NCI-H2029 (cell line): ENCODE results near the gene OLA1.

Source experiments
- DNase-seq: peaks from one replicate; lab custom pipeline; 2025; lab: John Stamatoyannopoulos, UW

The OLA1 gene

DNA sequence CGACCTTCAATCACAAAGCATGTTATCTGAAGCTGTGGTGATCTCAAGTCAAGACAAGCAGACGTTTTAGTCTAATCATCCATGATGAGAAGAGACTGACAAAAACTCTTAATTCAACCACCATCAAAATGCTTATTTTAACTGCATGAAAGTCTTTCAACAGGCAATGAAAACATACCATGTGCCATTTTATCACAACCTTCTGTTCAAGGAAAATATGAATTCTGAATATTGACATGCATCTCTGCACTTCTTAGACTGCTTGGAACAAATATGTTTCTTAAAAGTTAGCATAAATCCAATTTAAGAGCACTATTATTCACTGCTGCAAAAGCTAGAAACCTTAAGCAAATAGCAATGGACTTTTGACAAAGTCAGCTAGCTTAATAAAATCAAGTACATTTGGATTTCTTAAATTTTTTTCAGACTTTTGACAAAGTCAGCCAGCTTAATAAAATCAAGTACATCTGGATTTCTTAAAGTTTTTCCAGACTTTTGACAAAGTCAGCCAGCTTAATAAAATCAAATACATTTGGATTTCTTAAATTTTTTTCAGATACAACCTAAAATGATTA is 70.9 kb downstream of the OLA1 start:
- DNase-seq: no peak

DNA sequence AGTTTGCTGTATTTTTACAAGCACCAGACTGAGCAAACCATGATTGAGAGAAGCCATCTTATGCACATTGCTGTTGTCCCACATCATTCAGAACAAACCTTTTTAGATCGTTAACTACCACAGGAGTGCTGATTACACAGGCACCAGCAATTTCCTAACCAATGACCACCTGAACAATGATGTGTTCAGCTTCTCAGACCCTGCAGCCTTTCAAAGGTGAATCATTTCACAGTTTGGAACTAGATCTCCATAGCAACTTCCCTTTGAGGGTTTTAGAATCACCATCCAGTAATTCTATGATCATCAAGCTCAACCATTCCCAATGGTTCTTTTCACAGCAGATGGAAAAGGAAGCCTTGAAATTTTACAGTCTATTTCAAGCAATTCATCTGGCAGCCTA is 71.4 kb downstream of the OLA1 start:
- DNase-seq: peak; percentile 13

DNA sequence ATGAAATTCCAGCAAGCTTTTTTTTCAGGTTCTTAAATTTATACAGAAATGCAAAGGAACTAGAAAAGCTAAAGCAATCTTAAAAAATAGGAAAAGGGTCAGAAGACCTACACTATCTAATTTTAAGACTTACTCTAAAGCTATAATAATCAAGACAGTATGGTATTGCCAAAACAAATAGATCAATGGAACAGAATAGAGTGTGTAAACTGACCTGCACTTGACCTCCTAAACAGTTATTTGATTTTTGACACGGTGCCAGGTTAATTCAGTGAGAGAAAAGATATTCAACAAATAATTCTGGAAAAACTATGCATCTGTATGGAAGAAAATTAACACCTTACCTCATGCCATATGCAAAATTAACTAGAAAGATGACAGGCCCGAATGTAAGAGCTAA is 73.6 kb downstream of the OLA1 start:
- DNase-seq: peak; percentile 9

DNA sequence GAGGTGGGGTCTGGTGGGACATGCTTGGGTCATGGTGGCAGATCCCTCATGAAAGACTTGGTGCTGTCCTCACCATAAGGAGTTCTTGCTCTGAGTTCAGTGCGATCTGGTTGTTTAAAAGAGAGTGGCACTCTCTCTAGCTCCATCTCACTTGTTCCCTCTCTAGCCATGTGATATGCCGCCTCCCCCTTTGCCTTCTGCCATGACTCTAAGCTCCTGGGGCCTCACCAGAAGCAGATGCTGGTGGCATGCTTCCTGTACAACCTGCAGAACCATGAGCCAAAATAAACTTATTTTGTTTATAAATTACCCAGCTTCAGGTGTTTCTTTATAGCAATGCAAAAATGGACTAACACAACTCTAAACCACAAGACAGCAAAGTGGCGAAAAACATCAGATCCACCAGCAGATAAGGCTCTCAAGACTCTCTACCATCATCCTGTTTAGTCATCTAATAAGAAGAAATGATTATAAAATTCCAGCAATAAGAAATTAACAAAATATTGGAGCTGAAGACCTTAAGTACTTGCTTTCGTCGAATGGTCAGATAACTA is 75.5 kb downstream of the OLA1 start:
- no peak for DNase-seq

DNA sequence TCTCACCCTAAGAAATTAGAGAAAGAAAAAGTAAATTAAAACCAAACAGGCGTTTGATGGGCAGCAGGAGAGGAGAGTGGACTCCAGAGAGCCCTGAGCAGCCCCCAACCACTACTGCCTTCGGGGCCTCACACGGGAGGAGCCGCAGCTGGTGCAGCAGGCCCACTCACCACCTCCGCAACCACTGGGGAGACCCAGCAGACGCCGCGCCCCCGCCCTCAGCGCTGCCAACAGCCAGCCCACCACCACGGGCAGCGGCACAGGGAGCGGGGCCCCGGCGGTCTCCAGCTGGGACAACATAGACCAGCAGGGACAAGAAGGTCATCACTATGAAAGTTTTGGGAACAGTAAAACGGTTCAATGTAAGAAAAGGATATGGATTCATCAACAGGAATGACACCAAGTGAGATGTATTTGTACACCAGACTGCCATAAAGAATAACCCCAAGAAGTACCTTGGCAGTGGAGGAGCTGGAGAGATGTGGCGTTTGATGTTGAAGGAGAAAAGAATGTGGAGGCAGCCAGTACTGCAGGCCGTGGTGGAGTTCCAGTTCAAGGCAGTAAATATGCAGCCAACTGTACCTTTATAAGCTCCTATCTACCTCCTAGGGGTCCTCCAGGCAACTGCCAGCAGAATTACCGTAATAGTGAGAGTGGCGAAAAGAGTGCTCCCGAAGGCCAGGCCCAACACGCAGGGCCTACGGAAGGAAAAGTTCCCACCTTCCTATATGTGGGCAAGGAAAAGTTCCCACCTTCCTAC is 76.5 kb downstream of the OLA1 start:
- DNase-seq: no peak

DNA sequence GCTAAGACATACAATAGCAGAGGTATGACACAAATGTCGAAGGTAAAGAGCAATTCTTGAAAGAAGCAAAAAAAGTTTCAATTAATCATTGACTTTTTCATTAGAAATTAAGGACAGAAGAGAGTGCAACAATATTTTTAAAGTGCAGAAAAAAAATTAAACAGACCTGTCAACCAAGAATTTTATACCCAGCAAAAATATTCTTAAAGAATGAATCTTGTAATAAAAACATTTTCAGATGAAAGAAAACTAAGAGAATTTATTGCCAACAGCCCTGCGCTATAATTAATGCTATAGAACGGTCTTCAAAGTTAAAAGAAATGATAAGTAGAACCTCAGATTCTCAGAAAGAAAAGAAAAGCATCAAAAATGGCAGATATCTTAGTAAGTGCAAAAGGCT is 79.0 kb downstream of the OLA1 start:
- no peak for DNase-seq

DNA sequence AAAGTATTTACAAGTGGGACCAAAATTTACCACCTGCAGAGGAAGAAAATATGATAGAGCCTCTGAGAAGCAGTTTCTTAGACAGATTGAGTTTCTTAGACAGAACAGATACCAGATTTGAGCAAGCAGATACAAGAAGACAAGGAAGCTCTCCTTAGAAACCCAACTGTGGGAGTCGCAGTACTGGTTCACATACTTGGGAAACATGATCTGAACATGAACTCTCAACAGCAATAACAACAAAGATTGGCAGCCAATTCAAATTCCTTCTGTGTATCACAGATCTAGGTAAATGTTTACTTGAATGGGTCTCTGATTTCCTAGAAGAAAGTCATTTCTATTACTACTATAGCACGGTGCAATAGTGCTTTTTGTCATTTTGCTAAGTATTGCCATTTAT is 82.1 kb downstream of the OLA1 start:
- DNase-seq: no peak

DNA sequence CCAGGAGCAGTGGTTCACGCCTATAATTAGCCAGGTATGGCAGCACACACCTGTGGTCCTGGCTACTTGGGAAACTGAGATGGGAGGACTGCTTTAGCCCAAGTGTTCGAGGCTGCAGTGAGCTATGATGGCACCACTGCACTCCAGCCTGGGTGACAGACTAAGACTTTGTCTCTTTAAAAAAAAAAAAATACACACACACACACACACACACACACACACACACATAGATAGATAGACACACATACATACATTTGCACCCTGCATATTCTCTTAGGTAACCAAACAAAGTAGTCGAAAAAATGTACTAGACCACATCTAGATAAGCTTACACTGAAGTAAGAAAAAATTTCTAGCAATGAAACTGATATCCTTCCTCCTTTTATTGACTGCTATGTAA is 86.8 kb downstream of the OLA1 start:
- DNase-seq: no peak

DNA sequence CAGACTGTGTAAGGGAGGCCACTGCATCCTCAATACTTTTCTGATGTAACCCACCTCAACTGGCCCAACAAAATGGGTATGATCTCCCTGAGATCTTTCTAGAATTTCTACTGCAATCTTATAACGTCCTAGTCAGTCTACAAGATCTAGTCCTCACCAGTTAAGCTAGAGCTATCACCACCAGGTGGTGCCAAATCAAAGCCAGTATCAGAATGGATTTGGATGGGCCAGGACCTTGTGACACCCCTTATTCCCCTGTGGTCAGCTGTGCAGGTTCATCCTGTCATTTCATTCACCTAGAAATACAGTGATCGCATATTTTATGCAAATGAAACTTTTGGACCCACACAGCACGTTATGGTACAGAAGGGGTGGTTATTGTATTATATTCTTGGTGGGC is 90.3 kb downstream of the OLA1 start:
- DNase-seq: peak; percentile 8

DNA sequence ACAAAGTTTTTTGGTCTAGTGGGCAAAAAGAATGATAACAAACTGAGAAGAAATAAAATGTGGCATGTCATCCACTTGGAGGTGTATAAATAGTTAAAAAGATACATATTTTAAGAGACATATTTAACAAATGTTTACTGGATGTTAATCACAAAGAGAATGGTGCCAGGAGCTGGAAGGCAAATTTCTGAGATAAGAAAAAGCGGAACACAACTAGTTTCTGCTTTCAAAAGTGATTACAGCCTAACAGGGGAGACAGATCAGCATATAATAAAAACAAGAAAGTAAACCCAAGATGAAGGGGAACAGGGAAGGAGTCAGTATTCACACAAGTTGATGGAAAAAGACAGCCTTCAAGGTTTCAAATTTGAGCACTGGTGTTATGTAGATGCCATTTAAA is 91.3 kb downstream of the OLA1 start:
- no peak for DNase-seq

DNA sequence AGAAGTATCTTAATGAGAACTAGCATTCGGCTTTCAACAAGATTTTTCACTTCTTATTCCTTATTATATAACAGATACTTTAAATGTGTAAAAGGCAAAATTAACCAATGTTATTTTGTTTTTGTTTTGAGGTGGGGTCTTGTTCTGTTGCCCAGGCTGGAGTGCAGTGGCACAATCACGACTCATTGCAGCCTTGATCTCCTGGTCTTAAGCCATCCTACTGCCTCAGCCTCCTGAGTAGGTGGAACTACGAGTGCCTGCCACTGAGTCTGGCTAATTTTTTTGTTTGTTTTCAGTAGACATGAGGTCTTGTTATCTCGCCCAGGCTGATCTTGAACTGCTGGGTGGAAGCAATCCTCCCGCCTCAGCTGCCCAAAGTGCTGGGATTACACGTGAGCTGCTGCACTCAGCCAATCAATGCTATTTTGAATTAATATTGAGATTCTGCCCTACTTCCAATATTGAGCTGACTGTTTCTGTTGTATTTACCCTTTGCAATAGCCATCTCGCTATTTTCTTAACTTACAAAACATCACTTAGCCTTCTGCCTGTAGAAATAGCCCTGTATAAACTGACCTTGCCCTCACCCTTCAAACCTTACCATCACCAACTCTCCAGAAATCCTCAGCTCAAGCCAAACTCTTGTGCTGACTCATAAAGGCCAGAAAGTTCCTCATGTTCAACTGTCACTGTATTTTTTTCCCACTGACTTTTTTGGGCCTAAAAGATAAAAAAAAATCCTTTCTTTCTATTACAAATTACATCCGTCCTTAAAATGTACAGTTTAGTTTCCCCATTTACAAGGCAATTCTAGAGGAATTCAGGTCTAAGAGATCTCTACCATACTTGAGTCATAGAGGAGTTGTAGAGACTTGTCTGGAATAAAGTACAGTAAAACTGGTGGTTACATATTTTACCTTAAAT is 94.3 kb downstream of the OLA1 start:
- no peak for DNase-seq

DNA sequence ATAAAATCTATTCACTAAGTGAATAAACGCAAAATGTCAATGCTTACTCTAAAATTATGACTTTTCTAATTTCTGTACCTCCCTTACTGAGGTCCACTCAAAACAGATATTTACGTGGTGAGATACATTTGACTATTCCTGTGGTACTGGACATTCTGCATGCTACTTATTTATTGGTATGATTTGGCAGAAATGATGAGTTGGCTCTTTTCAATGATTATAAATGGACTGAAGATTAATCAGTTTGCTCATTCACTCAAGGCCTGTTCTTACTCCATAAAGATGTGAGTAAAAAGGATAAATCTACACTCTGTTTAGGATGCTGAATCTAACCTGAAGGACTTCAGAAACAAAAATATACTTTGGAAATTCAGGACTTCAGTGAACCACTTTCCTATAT is 98.8 kb downstream of the OLA1 start:
- no peak for DNase-seq

DNA sequence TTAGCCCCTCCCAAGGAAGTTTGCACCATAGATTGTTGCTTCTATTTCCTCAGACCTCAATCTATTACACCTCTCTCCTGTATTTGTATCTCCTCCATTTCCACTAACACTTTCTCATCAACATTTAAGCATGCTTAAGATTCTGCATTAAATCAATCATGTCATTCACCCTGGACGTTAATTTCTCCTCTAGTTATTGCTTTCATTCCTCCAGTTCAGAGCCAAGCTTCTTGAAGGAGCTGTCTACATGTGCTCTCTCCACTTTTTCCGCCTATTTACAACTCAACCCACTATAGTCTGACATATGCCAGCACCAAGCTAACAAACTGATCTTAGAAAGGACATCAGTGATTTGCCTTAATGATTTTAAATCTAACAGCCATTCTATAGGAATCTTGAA is 99.5 kb downstream of the OLA1 start:
- DNase-seq: no peak

DNA sequence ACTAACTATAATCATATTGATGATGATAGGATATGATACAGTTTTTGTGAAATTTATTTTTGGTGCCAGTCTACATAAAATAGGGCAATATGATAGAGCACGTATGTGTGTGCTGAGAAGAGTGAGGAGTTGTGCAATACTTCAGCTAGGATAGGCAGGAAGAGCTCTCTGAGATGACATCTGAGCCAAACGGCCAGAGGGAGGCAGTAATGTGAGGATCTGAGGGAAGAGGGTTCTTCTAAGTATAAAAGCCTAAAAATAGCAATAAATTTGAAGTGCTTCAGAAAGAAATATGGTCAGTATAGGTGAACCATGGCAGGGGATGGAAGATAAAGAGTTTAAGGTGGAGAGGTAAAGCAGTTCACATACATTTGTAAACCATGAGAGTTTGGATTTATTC is 102.5 kb downstream of the OLA1 start:
- DNase-seq: no peak

DNA sequence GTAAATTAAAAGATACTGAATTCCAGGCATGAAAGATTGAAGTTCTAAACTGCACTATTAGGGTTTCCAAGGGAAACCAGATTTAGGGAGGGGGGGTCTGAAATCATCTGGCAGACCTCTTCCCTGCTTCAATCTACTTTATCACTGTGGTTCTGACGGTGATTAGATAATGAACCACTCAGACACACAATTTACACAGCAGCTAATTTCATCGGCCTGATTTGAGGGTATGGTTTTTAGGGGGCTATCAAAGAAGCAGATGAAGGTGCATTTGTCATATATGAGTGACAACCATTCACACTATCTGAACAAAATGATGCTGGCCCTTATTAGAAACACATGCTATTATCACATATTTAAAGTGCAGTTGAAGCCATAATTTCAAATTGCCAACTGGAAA is 106.0 kb downstream of the OLA1 start:
- no peak for DNase-seq

DNA sequence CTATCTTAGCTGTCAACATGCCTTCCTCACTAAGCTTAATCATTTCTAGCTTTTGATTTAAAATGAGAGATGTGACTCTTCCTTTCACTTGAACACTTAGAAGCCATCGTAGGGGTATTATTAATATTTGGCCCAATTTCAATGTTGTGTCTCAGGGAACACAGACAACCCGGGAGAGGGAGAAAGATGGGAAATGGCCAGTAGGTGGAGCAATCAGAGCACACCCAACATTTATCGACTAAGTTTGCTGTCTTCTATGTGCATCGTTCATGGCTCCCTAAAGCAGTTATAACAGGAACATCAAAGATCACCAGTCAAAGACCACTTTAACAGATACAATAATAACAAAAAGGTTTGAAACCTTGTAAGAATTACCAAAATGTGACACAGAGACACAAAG is 110.2 kb downstream of the OLA1 start:
- no peak for DNase-seq

DNA sequence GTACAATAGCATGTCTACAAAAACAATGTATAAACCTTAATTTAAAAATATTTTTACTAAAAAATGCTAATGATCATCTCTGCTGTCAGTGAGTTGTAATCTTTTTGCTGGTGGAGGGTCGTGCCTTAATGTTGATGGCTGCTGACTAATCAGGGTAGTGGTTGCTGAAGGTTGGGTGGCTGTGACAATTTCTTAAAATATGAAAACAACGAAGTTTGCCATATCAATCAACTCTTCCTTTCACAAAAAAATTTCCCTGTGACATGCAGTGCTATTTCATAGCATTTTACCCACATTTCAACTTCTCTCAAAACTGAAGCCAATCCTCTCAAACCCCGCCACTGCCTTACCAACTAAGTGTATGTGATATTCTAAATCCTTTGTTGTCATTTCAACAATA is 112.4 kb downstream of the OLA1 start:
- no peak for DNase-seq

DNA sequence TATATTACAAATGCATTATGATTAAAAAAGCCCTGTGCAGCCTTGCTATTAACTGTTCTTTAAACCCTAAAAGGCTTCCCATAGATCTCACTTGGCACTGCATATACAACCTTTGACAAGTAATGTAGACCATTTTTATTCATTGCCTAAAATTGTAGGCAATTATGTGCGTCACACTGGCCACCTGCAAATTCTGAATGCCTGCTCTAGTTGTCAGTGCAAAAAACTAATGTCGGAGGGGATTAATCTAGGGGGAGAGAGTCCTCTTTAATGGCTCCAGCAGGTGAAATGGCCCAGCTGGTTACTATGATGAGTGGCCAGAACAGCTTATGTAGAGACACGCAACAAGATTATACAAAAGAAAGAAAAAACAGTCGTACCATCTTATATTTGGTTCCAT is 123.2 kb downstream of the OLA1 start:
- DNase-seq: no peak

DNA sequence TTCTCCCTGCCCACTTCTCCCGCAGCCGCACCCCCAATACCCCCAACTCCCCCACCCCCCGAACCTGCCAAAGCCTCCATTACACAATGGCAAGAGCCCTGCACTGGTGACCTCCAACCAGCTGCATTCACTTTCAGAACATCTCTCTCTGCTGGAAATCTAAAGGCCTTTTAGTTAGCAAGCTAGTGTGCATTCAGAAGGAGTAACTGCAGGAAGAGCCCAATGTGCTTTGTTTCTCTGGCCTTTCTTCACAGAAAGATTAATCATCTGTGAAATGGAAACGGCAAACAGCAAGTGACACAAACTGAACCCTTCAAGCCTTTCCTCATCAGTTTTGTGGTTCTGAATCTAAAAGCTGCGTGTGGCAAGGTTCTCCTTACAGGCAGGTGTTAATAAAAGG is 124.2 kb downstream of the OLA1 start:
- DNase-seq: no peak

DNA sequence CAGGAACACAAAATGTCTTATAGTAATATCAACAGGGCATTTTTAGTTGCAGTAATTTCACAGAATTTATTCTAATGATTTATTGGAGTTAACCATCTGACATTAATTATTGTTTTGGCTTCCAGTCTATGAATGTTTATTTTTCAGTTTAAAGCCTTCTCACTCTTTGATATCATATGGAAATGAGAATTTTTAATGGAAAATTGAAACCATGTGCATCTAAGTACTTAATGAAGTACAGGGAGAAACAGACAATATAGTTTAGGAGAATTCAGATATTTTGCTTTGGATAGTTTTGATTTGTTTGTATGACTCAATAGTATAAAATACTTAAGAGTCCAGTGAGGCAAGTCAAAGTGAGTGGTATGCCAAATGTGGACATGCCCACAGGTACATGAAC is 126.1 kb downstream of the OLA1 start:
- no peak for DNase-seq

DNA sequence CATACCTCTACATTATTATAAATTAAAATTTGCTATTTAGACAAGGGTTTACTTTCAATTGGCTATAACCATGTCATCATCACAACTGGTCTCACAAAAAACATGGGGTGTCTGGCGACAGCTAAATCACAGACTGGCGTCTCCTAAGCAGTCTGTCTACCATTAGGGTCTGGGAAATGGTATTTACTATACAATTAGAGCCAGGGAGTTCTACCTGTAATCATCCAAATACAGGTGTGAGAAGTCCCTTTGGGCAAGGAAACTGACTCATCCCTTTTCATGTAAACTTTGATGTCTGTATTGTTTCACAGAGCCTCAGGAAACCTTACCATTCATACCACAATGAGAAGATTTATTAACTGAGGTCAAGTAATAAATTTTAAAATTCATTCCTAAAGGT is 126.7 kb downstream of the OLA1 start:
- no peak for DNase-seq

DNA sequence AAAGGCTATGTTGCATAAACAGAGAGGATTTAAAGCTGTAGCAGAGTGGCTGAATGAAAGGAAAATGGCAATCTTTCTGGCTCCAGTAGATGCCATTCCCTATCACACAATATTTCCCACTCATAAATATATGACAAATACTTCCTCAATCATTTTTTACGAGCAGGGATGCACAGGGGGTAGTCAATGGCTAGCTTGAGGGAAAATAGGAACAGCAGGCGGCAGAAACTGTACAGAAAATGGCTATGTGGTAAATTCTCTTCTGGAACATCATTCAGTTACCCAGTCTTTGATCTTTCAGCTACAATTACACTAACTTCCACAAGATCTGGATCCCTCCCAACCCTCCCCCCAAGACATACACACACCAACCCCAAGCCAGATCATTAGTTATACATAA is 127.2 kb downstream of the OLA1 start:
- no peak for DNase-seq

DNA sequence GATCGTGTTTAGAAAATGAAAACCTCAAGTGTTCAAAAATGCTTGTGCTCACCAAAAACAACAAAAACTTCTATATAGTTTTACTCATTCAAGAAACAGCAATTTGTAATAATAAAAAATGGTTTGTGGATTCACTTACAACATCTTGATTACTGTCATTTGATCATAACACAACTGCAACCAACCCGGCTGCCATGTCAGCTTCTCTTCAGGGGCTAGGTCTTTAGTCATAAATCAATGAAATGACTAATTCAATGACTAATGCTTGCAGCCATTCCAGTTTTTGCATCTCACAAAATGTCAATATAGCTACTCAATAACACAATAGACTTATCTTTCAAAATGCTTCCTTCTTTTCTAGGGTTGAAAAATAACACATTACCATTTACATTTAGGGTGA is 128.0 kb downstream of the OLA1 start:
- no peak for DNase-seq
